ENCODE measurements around the gene KRTAP27-1.

DNA sequence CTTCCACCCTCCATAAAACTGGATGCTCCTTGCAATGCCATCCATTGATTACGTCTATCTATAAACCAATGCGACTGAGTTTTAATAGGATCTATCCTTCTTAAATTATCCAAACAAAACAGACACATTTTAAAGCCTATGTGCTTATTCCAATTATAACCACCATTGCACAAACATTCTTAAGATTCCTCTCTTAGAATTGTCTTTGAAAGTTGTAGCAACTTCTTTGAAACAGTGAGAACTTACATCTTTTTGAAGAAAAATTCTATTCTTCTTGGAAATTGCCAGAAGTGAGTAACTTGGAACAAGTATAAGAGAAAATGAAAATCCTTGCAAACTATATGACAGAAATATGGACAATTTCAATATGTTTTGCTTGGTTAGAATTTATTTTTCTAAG lies 17.3 kb downstream of the KRTAP27-1 start, which contains the start of gene KRTAP26-1:
- TF ChIP-seq, protein P1, sequence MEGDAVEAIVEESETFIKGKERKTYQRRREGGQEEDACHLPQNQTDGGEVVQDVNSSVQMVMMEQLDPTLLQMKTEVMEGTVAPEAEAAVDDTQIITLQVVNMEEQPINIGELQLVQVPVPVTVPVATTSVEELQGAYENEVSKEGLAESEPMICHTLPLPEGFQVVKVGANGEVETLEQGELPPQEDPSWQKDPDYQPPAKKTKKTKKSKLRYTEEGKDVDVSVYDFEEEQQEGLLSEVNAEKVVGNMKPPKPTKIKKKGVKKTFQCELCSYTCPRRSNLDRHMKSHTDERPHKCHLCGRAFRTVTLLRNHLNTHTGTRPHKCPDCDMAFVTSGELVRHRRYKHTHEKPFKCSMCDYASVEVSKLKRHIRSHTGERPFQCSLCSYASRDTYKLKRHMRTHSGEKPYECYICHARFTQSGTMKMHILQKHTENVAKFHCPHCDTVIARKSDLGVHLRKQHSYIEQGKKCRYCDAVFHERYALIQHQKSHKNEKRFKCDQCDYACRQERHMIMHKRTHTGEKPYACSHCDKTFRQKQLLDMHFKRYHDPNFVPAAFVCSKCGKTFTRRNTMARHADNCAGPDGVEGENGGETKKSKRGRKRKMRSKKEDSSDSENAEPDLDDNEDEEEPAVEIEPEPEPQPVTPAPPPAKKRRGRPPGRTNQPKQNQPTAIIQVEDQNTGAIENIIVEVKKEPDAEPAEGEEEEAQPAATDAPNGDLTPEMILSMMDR (IDR thresholded peaks at IDR 0.05; ENCODE audit: low read depth, low read length, poor library complexity, severe bottlenecking), result no peak
- TF ChIP-seq EZH2phosphoT487 (IDR thresholded peaks at IDR 0.05; ENCODE audit: borderline replicate concordance, low read length), result no peak
